HepG2 (cell line): ENCODE measurements around the gene MUC4. TPM values are rescaled to one million over a fixed set of nuclear protein-coding genes. Genes with fewer than 3 reads are reported as not detected.

ENCODE experiments used
- ATAD3A ChIP-seq: sonication (generic); formaldehyde crosslinking; IDR thresholded peaks from 2 replicates; pipeline ENCODE4 v1.4.0; 2020; ENCODE audit warnings: missing genetic modification reagents
- FOXA3 ChIP-seq: IDR thresholded peaks from 2 replicates; pipeline ENCODE4 v1.6.1; 2016; ENCODE audit warnings: missing genetic modification reagents, missing compliant biosample characterization
- GZF1 ChIP-seq: sonication (generic); formaldehyde crosslinking; IDR thresholded peaks from 2 replicates; pipeline ENCODE4 v1.5.1; 2020; ENCODE audit warnings: mild to moderate bottlenecking, missing genetic modification reagents
- HDAC1 ChIP-seq: sonication (generic); formaldehyde crosslinking; IDR thresholded peaks from 2 replicates; pipeline ENCODE4 v1.5.1; 2020; ENCODE audit warnings: mild to moderate bottlenecking, missing genetic modification reagents
- JUN ChIP-seq: sonication (generic); formaldehyde crosslinking; IDR thresholded peaks from 2 replicates; pipeline ENCODE4 v1.4.0; 2020; ENCODE audit warnings: mild to moderate bottlenecking, missing genetic modification reagents
- PRDM15 ChIP-seq: sonication (generic); formaldehyde crosslinking; IDR thresholded peaks from 2 replicates; pipeline ENCODE4 v1.4.0; 2020; ENCODE audit warnings: missing genetic modification reagents
- RFX5 ChIP-seq: IDR thresholded peaks from 2 replicates; pipeline ENCODE4 v1.6.1; 2011; ENCODE audit warnings: low read depth, low read length, improper control_type of control experiment
- SALL1 ChIP-seq: sonication (generic); formaldehyde crosslinking; IDR thresholded peaks from 2 replicates; pipeline ENCODE4 v1.8.0; 2022; ENCODE audit warnings: mild to moderate bottlenecking, missing genetic modification reagents
- TBL1XR1 ChIP-seq: fragments of 150-350 bp; IDR thresholded peaks from 2 replicates; pipeline ENCODE4 v1.6.1; 2014; ENCODE audit warnings: borderline replicate concordance, low read length; ENCODE audit not compliant: partially characterized antibody
- ZBTB2 ChIP-seq: sonication (generic); formaldehyde crosslinking; IDR thresholded peaks from 2 replicates; pipeline ENCODE4 v1.8.0; 2022; ENCODE audit warnings: low read depth, missing genetic modification reagents
- ZHX1 ChIP-seq: sonication (generic); formaldehyde crosslinking; IDR thresholded peaks from 2 replicates; pipeline ENCODE4 v1.8.1; 2022; ENCODE audit warnings: low read depth, mild to moderate bottlenecking, missing genetic modification reagents
- ZKSCAN5 ChIP-seq: sonication (generic); formaldehyde crosslinking; IDR thresholded peaks from 2 replicates; pipeline ENCODE4 v1.5.1; 2020; ENCODE audit warnings: mild to moderate bottlenecking, missing genetic modification reagents
- ZNF251 ChIP-seq: sonication (generic); formaldehyde crosslinking; IDR thresholded peaks from 2 replicates; pipeline ENCODE4 v1.9.0; 2021; ENCODE audit warnings: mild to moderate bottlenecking, missing genetic modification reagents
- ZNF574 ChIP-seq: sonication (generic); formaldehyde crosslinking; IDR thresholded peaks from 2 replicates; pipeline ENCODE4 v1.4.0; 2020; ENCODE audit warnings: missing genetic modification reagents
- ZNF576 ChIP-seq: sonication (generic); formaldehyde crosslinking; IDR thresholded peaks from 2 replicates; pipeline ENCODE4 v1.4.0; 2020; ENCODE audit warnings: mild to moderate bottlenecking, missing genetic modification reagents
- polyA plus RNA-seq, 8 experiments: library from polyadenylated mRNA; depleted of rRNA in 3 of 8; stranded (reverse) in 7 of 8; unstranded in 1 of 8; fragments of >200 nt; fragmentation: Illumina TruSeq in 4 of 8; extraction: Trizol in 4 of 8; gene quantifications; 2 replicates each; pipeline versions ENCODE4 v1.2.1 to v1.2.3, GENCODE V29; 2011 to 2016; ENCODE audit warnings: low read depth in 4 of 8, missing spikeins in 1 of 8, mixed read lengths in 1 of 8; ENCODE audit not compliant: insufficient read depth in 1 of 8
- total RNA-seq, 5 experiments: library from RNA; depleted of rRNA; stranded (reverse); fragments of >200 nt; fragmentation: Illumina TruSeq; extraction: Trizol; gene quantifications; 2 replicates each; pipeline ENCODE4 v1.2.3, GENCODE V29; 2016; ENCODE audit warnings: low read depth in 1 of 5

Gene MUC4
- total and polyA plus RNA-seq, 2 of the 13 experiments (the other 11 are each of a cell fraction or from before 2014, with no cell fraction given), result not detected

- TF ChIP-seq ZNF251 (CRISPR knock-in tag), result no peak
- no peak for TF ChIP-seq ZKSCAN5
- no peak for TF ChIP-seq PRDM15
- TF ChIP-seq GZF1 (CRISPR knock-in tag), result no peak
- no peak for TF ChIP-seq ZNF574 (CRISPR knock-in tag)
- no peak for TF ChIP-seq FOXA3 (CRISPR knock-in tag)
- no peak for TF ChIP-seq HDAC1
- TF ChIP-seq ZHX1, result no peak
- no peak for TF ChIP-seq RFX5
- TF ChIP-seq JUN (CRISPR knock-in tag), result peak; percentile 74
- peak; percentile 31 for TF ChIP-seq TBL1XR1
- no peak for TF ChIP-seq ATAD3A
- TF ChIP-seq ZBTB2, result no peak
- TF ChIP-seq SALL1 (CRISPR knock-in tag), result no peak
- no peak for TF ChIP-seq ZNF576 (CRISPR knock-in tag)
Measured at GRCh38 chr3:195847055-195847950, 35.6 kb upstream of the MUC4 start (continued).
